OCI-M2 (cell line): ENCODE data around the gene PTHLH.

Experiments
- DNase-seq: peaks from one replicate; lab custom pipeline; 2025; ENCODE audit not compliant: unreplicated experiment; lab: John Stamatoyannopoulos, UW

PTHLH gene

DNA sequence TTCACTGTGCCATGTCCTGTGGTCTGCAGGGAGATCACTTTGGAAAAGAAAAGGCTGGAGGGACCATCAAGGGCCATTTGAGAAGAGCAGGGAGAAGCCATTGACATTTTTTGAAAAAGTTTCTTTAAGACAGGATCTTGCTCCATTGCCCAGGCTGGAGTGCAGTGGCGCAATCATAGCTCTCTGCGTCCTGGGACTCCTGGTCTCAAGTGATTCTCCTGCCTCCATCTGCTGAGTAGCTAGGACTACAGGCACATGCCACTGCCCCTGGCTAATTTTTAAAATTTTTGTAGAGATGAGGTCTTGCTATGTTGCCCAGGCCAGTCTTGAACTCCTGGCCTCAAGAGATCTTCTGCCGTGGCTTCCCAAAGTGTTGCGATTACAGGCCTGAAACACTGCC, 32.3 kb downstream of the PTHLH start:
- no peak for DNase-seq

GRCh38 chr12:27937768-27938167, 34.8 kb downstream of the PTHLH start:
- no peak for DNase-seq

- no peak for DNase-seq
Measured at GRCh38 chr12:27936196-27936595, 36.3 kb downstream of the PTHLH start.

GRCh38 chr12:27934276-27934675, 38.3 kb downstream of the PTHLH start:
- no peak for DNase-seq

- no peak for DNase-seq
Measured at GRCh38 chr12:27931390-27931789, 41.1 kb downstream of the PTHLH start.

GRCh38 chr12:27927347-27927746, 45.2 kb downstream of the PTHLH start:
- no peak for DNase-seq

GRCh38 chr12:27924350-27925135, 48.0 kb downstream of the PTHLH start:
- no peak for DNase-seq

DNA sequence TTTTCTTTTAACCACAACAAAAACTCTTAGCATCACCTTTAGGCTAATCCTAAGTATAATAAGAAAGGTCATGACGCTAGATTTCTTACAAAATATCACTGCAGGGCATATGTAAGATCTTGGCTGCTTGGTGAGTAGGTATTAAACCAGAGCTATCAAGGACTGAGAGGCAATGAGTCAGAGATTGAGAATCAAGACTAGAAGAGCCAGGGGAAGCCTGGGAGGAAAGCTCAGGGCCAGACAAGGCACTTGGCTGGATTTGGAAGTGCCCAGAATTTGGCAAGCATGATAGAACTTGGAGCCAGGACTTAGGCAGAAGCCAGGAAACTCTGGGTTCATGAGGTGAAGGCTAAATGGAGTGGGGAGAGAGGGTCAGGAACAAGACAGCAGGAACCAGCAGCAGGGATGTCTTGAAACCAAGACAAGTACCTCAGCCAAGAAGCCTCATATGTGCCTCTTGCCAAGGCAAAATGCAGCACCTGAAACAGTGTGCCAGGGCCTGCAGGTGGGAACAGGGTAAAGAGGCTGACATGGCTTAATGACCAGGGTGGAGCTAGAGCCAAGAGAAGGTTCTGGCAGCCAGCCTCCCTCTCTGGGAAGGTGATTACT, 49.9 kb downstream of the PTHLH start:
- DNase-seq, result no peak

DNA sequence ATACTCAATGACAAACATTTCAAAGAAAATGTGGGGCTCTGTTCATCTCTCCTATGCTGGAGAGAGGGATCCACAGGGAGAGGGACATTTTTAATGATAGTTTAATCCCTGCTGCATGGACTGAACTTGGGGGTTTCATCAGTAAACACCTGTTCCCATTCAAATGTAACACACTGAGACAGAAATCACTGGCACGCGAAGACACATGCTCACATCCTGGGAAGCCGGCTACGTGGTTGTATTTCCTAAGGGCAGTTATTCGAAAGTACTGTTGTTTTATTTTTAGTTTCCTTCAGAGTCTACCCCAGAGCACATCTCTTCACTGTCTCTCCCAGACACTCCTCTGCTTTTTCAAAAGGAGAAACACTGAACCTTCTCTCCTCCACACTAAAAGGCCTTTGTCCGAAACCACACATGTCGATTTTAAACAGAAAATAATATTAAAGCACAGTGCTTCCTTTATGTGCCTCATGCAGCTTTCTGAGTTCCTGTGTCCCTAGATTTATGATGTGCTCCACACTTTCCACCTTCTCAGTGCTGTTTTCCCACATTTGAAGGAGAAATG, 52.8 kb downstream of the PTHLH start:
- no peak for DNase-seq

DNA sequence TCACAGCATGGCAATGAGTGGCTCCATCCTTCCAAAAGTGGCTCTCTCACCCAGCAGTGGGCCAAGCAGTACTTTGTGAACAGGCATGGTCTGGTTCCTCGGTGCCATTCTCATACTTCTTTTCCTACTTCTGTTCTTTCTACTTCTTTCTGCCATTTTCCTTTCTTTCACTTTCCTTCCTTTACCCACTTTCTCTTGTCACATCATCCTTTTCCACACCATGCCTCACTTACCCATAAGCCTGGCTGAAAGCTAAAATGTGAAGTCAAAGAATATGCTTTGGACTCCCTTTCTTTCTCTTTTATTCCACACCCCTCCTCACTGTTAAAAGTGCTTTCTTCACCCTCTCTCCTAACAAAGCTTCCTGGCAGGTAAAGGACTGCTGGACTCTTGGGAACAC, 57.0 kb downstream of the PTHLH start:
- DNase-seq, result no peak

DNA sequence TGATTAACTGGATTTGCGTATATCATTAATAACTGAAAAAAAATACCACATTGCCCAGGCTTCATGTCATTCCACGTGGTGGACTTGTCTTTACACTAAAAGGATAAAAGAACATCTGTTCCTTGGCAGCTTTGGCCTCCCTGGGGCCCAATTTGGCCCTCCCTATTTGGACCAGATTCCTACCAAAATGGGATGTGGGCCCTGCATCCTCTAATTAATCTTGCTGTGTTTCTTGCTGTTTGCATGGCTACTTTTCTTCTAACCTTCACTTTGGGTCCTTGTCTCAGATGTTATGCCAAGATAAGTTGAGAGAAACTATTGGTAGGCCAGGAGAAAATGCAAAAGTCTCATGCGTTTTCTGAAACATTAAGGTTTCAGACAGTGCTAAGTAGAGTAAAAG, 57.5 kb downstream of the PTHLH start:
- no peak for DNase-seq

- no peak for DNase-seq
Measured at GRCh38 chr12:27913999-27914614, 58.4 kb downstream of the PTHLH start.

GRCh38 chr12:27911397-27911796, 61.1 kb downstream of the PTHLH start:
- no peak for DNase-seq
